Fibroblast of peridontal ligament (primary cell): Measurements from ENCODE around the gene SECTM1.

Experiments used
- DNase-seq: peaks from one replicate; pipeline ENCODE4 v3.0.0-alpha.2; 2010; ENCODE audit errors: extremely low read depth

SECTM1 gene

GRCh38 chr17:82299452-82299851 lies 34.1 kb downstream of the SECTM1 start:
- DNase-seq, result no peak

GRCh38 chr17:82298538-82299421 lies 34.8 kb downstream of the SECTM1 start:
- DNase-seq, result no peak

- DNase-seq, result peak; percentile 94
Measured at GRCh38 chr17:82297714-82298537, 35.6 kb downstream of the SECTM1 start.

- DNase-seq, result no peak
Measured at GRCh38 chr17:82297280-82297713, 36.3 kb downstream of the SECTM1 start.

- no peak for DNase-seq
Measured at GRCh38 chr17:82296511-82297279, 36.9 kb downstream of the SECTM1 start.

GRCh38 chr17:82295472-82295814 lies 38.1 kb downstream of the SECTM1 start:
- DNase-seq, result no peak

- no peak for DNase-seq
Measured at GRCh38 chr17:82294064-82294773, 39.3 kb downstream of the SECTM1 start.

- peak; percentile 97 for DNase-seq
Measured at GRCh38 chr17:82292251-82293154, 41.1 kb downstream of the SECTM1 start.

- no peak for DNase-seq
Measured at GRCh38 chr17:82291582-82292250, 41.9 kb downstream of the SECTM1 start.

GRCh38 chr17:82287868-82288801 lies 45.4 kb downstream of the SECTM1 start:
- peak; percentile 30 for DNase-seq

GRCh38 chr17:82287013-82287867 lies 46.3 kb downstream of the SECTM1 start:
- DNase-seq, result no peak

GRCh38 chr17:82285141-82285540 lies 48.4 kb downstream of the SECTM1 start:
- DNase-seq, result no peak

GRCh38 chr17:82283208-82283749 lies 50.3 kb downstream of the SECTM1 start:
- peak; percentile 44 for DNase-seq

GRCh38 chr17:82282239-82283207 lies 51.0 kb downstream of the SECTM1 start:
- DNase-seq, result no peak

GRCh38 chr17:82281502-82282238 lies 51.9 kb downstream of the SECTM1 start:
- DNase-seq, result no peak
